ENCODE results near the gene ZDHHC19. TPM values are rescaled to one million over a fixed set of nuclear protein-coding genes. Genes with fewer than 3 reads are reported as not detected.

The ZDHHC19 gene
- total RNA-seq, 1 donor: not detected

GRCh38 chr3:196164576-196164975 is 46.6 kb downstream of the ZDHHC19 start:
- H3K9me3 ChIP-seq (ENCODE audit: low read depth, low read length): no peaks in the 10 kb centered on the region
- H3K36me3 ChIP-seq (ENCODE audit: insufficient read depth, low read length): no peaks in the 10 kb centered on the region
- TF ChIP-seq, protein P1, sequence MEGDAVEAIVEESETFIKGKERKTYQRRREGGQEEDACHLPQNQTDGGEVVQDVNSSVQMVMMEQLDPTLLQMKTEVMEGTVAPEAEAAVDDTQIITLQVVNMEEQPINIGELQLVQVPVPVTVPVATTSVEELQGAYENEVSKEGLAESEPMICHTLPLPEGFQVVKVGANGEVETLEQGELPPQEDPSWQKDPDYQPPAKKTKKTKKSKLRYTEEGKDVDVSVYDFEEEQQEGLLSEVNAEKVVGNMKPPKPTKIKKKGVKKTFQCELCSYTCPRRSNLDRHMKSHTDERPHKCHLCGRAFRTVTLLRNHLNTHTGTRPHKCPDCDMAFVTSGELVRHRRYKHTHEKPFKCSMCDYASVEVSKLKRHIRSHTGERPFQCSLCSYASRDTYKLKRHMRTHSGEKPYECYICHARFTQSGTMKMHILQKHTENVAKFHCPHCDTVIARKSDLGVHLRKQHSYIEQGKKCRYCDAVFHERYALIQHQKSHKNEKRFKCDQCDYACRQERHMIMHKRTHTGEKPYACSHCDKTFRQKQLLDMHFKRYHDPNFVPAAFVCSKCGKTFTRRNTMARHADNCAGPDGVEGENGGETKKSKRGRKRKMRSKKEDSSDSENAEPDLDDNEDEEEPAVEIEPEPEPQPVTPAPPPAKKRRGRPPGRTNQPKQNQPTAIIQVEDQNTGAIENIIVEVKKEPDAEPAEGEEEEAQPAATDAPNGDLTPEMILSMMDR (IDR thresholded peaks at IDR 0.05; ENCODE audit: extremely low read depth, low read depth, low read length): no peak
- H3K79me2 ChIP-seq (ENCODE audit: insufficient read depth, low read length): no peaks in the 10 kb centered on the region
- no peaks in the 10 kb centered on the region for H4K20me1 ChIP-seq (ENCODE audit: insufficient read depth, low read length)
- no peak overlapping the region for H3K4me3 ChIP-seq (ENCODE audit: insufficient read depth, low read length)
- no peaks in the 10 kb centered on the region for H3K27me3 ChIP-seq (ENCODE audit: insufficient read depth, low read length)
- H3K4me2 ChIP-seq (ENCODE audit: insufficient read depth, low read length): no peak overlapping the region
- no peak for DNase-seq (ENCODE audit: insufficient read length, low spot score, missing footprints)
- peaks cover 7% of the 10 kb centered on the region for H3K4me1 ChIP-seq (ENCODE audit: insufficient read depth, low read length)
- H2AFZ ChIP-seq (ENCODE audit: low read length): no peak overlapping the region
- no peak overlapping the region for H3K27ac ChIP-seq (ENCODE audit: low read depth, low read length)

- H3K79me2 ChIP-seq (ENCODE audit: insufficient read depth, low read length): no peaks in the 10 kb centered on the region
- no peak overlapping the region for H3K4me2 ChIP-seq (ENCODE audit: insufficient read depth, low read length)
- H3K27ac ChIP-seq (ENCODE audit: low read depth, low read length): no peak overlapping the region
- peak; percentile 69 for DNase-seq (ENCODE audit: insufficient read length, low spot score, missing footprints)
- H3K36me3 ChIP-seq (ENCODE audit: insufficient read depth, low read length): no peaks in the 10 kb centered on the region
- TF ChIP-seq, protein P1 (IDR thresholded peaks at IDR 0.05; ENCODE audit: extremely low read depth, low read depth, low read length): no peak
- H3K27me3 ChIP-seq (ENCODE audit: insufficient read depth, low read length): no peaks in the 10 kb centered on the region
- H3K4me1 ChIP-seq (ENCODE audit: insufficient read depth, low read length): peaks cover 7% of the 10 kb centered on the region
- H2AFZ ChIP-seq (ENCODE audit: low read length): peak overlapping the region; percentile 41
- H3K9me3 ChIP-seq (ENCODE audit: low read depth, low read length): no peaks in the 10 kb centered on the region
- no peak overlapping the region for H3K4me3 ChIP-seq (ENCODE audit: insufficient read depth, low read length)
- H4K20me1 ChIP-seq (ENCODE audit: insufficient read depth, low read length): no peaks in the 10 kb centered on the region
Observed at GRCh38 chr3:196163666-196164493, 47.3 kb downstream of the ZDHHC19 start.

DNA sequence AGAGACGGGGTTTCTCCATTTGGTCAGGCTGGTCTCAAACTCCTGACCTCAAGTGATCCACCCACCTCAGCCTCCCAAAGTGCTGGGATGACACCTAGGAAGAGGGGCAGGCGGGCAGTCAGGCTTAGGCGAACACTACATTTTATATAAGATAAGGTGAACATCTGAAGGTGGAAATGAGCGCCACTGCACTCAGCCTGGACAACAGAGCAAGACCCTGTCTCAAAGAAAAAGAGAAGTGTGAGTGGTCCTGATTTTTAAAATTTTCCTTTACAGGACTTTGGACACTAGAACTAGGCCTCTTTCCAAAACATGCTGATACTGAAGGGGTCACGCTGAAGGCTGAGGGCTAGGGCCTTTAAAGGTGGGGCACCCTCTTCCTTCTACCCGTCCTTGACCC is 48.0 kb downstream of the ZDHHC19 start:
- no peaks in the 10 kb centered on the region for H3K9me3 ChIP-seq (ENCODE audit: low read depth, low read length)
- no peak overlapping the region for H3K4me3 ChIP-seq (ENCODE audit: insufficient read depth, low read length)
- H3K27ac ChIP-seq (ENCODE audit: low read depth, low read length): no peak overlapping the region
- no peak for DNase-seq (ENCODE audit: insufficient read length, low spot score, missing footprints)
- TF ChIP-seq, protein P1 (IDR thresholded peaks at IDR 0.05; ENCODE audit: extremely low read depth, low read depth, low read length): no peak
- H3K36me3 ChIP-seq (ENCODE audit: insufficient read depth, low read length): no peaks in the 10 kb centered on the region
- no peaks in the 10 kb centered on the region for H3K27me3 ChIP-seq (ENCODE audit: insufficient read depth, low read length)
- H3K79me2 ChIP-seq (ENCODE audit: insufficient read depth, low read length): no peaks in the 10 kb centered on the region
- H3K4me1 ChIP-seq (ENCODE audit: insufficient read depth, low read length): peaks cover 7% of the 10 kb centered on the region
- H4K20me1 ChIP-seq (ENCODE audit: insufficient read depth, low read length): no peaks in the 10 kb centered on the region
- peak overlapping the region; percentile 41 for H2AFZ ChIP-seq (ENCODE audit: low read length)
- H3K4me2 ChIP-seq (ENCODE audit: insufficient read depth, low read length): no peak overlapping the region

- no peaks in the 10 kb centered on the region for H3K79me2 ChIP-seq (ENCODE audit: insufficient read depth, low read length)
- no peaks in the 10 kb centered on the region for H3K9me3 ChIP-seq (ENCODE audit: low read depth, low read length)
- H3K4me1 ChIP-seq (ENCODE audit: insufficient read depth, low read length): peaks cover 7% of the 10 kb centered on the region
- no peak overlapping the region for H3K27ac ChIP-seq (ENCODE audit: low read depth, low read length)
- TF ChIP-seq, protein P1 (IDR thresholded peaks at IDR 0.05; ENCODE audit: extremely low read depth, low read depth, low read length): no peak
- no peaks in the 10 kb centered on the region for H3K36me3 ChIP-seq (ENCODE audit: insufficient read depth, low read length)
- H2AFZ ChIP-seq (ENCODE audit: low read length): no peak overlapping the region
- no peak overlapping the region for H3K4me3 ChIP-seq (ENCODE audit: insufficient read depth, low read length)
- no peaks in the 10 kb centered on the region for H3K27me3 ChIP-seq (ENCODE audit: insufficient read depth, low read length)
- H4K20me1 ChIP-seq (ENCODE audit: insufficient read depth, low read length): no peaks in the 10 kb centered on the region
- no peak overlapping the region for H3K4me2 ChIP-seq (ENCODE audit: insufficient read depth, low read length)
- no peak for DNase-seq (ENCODE audit: insufficient read length, low spot score, missing footprints)
Observed at GRCh38 chr3:196162679-196163078, 48.5 kb downstream of the ZDHHC19 start.
